Naive thymus-derived CD4-positive, alpha-beta T cell (primary cell): ENCODE measurements around the gene DDR1. TPM values are rescaled to one million over a fixed set of nuclear protein-coding genes. Genes with fewer than 3 reads are reported as not detected.
"Not testable (repeated sequence)": the region's sequence is repeated elsewhere in the genome, so short reads cannot be mapped to it uniquely, and the experiment has no call there.

Source experiments
- ATAC-seq: fragments of 150-1000 bp; cut with Tn5 transposase; 2 replicates; pipeline ENCODE4 v1.10.0; 2021; ENCODE audit warnings: mild to moderate bottlenecking, moderate library complexity
- CTCF ChIA-PET: fragments of 350-600 bp; sonication (Branson Sonifier 250); formaldehyde crosslinking; loops from one replicate; lab custom pipeline; 2021; ENCODE audit warnings: antibody characterized with exemption; lab: Charles Lee
- POLR2A ChIA-PET: fragments of 350-600 bp; sonication (Branson Sonifier 250); formaldehyde crosslinking; loops from one replicate; lab custom pipeline; 2021; ENCODE audit warnings: antibody characterized with exemption, inconsistent platforms; lab: Charles Lee
- DNase-seq, 9 donors: peaks; one replicate each; pipeline versions ENCODE4 v3.0.0 to v3.0.0-alpha.2; 2020 to 2022; ENCODE audit warnings: mixed read lengths in 1 of 9
- H3K27ac ChIP-seq: one replicate; pipeline ENCODE4 v1.7.0; 2013; ENCODE audit warnings: mild to moderate bottlenecking, low read depth, low read length, moderate library complexity
- H3K27me3 ChIP-seq, 2 donors: one replicate each; pipeline ENCODE4 v1.7.0; 2013; ENCODE audit warnings: low read length in 2 of 2, mild to moderate bottlenecking in 2 of 2, moderate library complexity in 2 of 2; ENCODE audit not compliant: control insufficient read depth in 2 of 2, insufficient read depth in 2 of 2
- H3K36me3 ChIP-seq, 3 experiments: 1 replicate in 2 of 3; 2 replicates in 1 of 3; pipeline ENCODE4 v1.7.0; 2013; ENCODE audit warnings: low read length in 3 of 3, mild to moderate bottlenecking in 3 of 3, moderate library complexity in 1 of 3; ENCODE audit not compliant: insufficient read depth in 3 of 3, control insufficient read depth in 2 of 3
- H3K4me1 ChIP-seq, 2 donors: one replicate each; pipeline ENCODE4 v1.7.0; 2013; ENCODE audit warnings: low read length in 2 of 2, mild to moderate bottlenecking in 2 of 2, moderate library complexity in 1 of 2; ENCODE audit not compliant: control insufficient read depth in 2 of 2, insufficient read depth in 2 of 2
- H3K4me3 ChIP-seq: 2 replicates; pipeline ENCODE4 v1.7.0; 2013; ENCODE audit warnings: mild to moderate bottlenecking, low read length
- H3K9me3 ChIP-seq, 3 experiments: 1 replicate in 2 of 3; 2 replicates in 1 of 3; pipeline ENCODE4 v1.7.0; 2013; ENCODE audit warnings: low read length in 3 of 3; ENCODE audit not compliant: control insufficient read depth in 2 of 3
- H3K27ac Mint-ChIP-seq, 9 donors: one replicate each; pipeline ENCODE4 v1.8.0; 2020 to 2022; ENCODE audit warnings: mixed read lengths in 9 of 9, mild to moderate bottlenecking in 8 of 9, moderate library complexity in 5 of 9, inconsistent platforms in 2 of 9
- H3K27me3 Mint-ChIP-seq, 5 donors: one replicate each; pipeline ENCODE4 v1.8.0; 2021 to 2022; ENCODE audit warnings: mixed read lengths in 5 of 5, mild to moderate bottlenecking in 1 of 5
- H3K36me3 Mint-ChIP-seq, 5 donors: one replicate each; pipeline ENCODE4 v1.8.0; 2020 to 2022; ENCODE audit warnings: mixed read lengths in 5 of 5, mild to moderate bottlenecking in 3 of 5, inconsistent platforms in 1 of 5
- H3K4me1 Mint-ChIP-seq, 7 donors: one replicate each; pipeline ENCODE4 v1.8.0; 2020 to 2022; ENCODE audit warnings: mixed read lengths in 7 of 7, mild to moderate bottlenecking in 3 of 7, inconsistent platforms in 1 of 7
- H3K4me3 Mint-ChIP-seq, 10 donors: one replicate each; pipeline ENCODE4 v1.8.0; 2020 to 2022; ENCODE audit warnings: mild to moderate bottlenecking in 10 of 10, mixed read lengths in 10 of 10, moderate library complexity in 6 of 10, inconsistent platforms in 2 of 10
- H3K9me3 Mint-ChIP-seq, 11 donors: one replicate each; pipeline ENCODE4 v1.8.0; 2020 to 2022; ENCODE audit warnings: mixed read lengths in 11 of 11, mild to moderate bottlenecking in 4 of 11, inconsistent platforms in 1 of 11, moderate library complexity in 1 of 11
- intact Hi-C, 2 donors: fragments of 100-400 bp; cut with micrococcal nuclease; formaldehyde crosslinking; loops; one replicate each; pipeline ENCODE4 v1.15.1; 2023
- polyA plus RNA-seq, 2 donors: library from polyadenylated mRNA; unstranded; fragments of 300-500 nt; fragmentation: Illumina TruSeq; gene quantifications; one replicate each; pipeline ENCODE4 v1.2.3, GENCODE V29; 2021
- total RNA-seq, 6 experiments: library from RNA in 5 of 6; stranded (reverse) in 5 of 6; gene quantifications; 1 replicate in 5 of 6; 2 replicates in 1 of 6; pipeline ENCODE4 v1.2.3 and lab custom pipeline; 2021 to 2026

Gene DDR1
- total and polyA plus RNA-seq, 7 experiments from 2014 or later, result 1.8 to 23.8 (median 17.3) TPM

DNA sequence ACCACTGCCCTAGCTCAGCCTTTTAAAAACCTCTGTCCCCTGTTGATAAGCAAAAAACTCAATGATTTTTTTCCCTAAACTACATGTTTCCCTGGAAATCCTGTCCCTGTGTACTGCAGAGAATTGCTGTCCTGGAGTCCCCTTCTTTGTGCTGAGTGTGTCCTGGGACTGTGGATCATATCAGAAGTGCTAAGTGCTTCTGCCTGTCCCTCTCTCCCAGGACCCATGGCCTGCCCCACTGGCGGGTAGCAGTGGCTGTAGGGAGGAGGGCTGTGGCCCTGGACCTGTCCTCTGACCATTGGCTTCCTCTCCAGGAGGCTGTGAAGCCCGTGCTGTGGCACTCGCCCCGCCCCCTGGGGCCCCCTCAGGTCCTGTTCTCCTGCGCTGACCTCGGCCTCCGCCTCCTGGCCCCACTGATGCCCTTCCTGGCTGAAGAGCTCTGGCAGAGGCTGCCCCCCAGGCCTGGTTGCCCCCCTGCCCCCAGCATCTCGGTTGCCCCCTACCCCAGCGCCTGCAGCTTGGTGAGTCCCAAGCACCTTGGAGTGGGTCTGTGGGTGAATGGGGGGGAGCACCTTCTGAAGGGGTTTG lies 39.8 kb downstream of the DDR1 start:
- H3K4me1 Mint-ChIP-seq, ATAC-seq, intact Hi-C loops, H3K27ac Mint-ChIP-seq, DNase-seq, H3K27me3 Mint-ChIP-seq, CTCF ChIA-PET, H3K27ac ChIP-seq, H3K4me3 Mint-ChIP-seq, H3K9me3 ChIP-seq, H3K4me3 ChIP-seq, H3K27me3 ChIP-seq, H3K4me1 ChIP-seq, POLR2A ChIA-PET: not testable (repeated sequence)
- peaks cover 0 to 74% (median 5%) of the 10 kb centered on the region in 3 experiments for H3K36me3 ChIP-seq
- peaks cover 0 to 13% (median 3%) of the 10 kb centered on the region in 11 donors for H3K9me3 Mint-ChIP-seq
- peaks cover 4 to 40% (median 21%) of the 10 kb centered on the region in 5 donors for H3K36me3 Mint-ChIP-seq

DNA sequence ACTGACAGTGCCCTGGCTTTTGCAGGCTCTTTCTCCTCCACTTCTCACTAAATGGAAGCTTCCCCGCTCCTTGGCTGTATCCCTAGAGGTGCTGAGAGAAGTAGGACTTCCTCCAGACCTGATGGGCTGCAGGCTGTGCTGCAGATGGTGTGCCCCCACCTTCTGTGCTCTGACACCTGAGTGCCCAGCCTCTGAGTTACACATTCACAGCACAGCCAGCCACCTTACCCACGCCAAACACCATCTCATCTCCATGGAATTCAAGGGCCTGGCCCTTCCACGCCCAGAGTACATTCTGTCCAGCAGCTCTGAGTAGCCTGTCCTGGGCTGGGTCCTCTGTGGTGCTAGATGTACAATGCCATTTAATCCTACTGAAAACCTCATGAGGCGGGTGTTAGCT lies 42.3 kb downstream of the DDR1 start:
- Mint-ChIP-seq H3K9me3 (peaks cover 0 to 13% (median 4%) of the 10 kb centered on the region in 11 donors), H3K27ac (no peak overlapping the region), H3K36me3 (peaks cover 4 to 28% (median 21%) of the 10 kb centered on the region in 5 donors), H3K4me1 (no peaks in the 10 kb centered on the region), H3K27me3 (no peaks in the 10 kb centered on the region), H3K4me3 (no peak overlapping the region)
- intact Hi-C loops, result no loop called here
- no peaks in the 10 kb centered on the region for H3K4me1 ChIP-seq
- H3K4me3 ChIP-seq, result no peak overlapping the region
- ChIA-PET CTCF (no interaction called here), POLR2A (no interaction called here)
- peaks cover 0 to 51% (median 0%) of the 10 kb centered on the region in 3 experiments for H3K36me3 ChIP-seq
- no peak overlapping the region for H3K27ac ChIP-seq
- ATAC-seq (no peak), DNase-seq (no peak)
- peaks cover 0 to 7% (median 0%) of the 10 kb centered on the region in 3 experiments for H3K9me3 ChIP-seq
- H3K27me3 ChIP-seq, result no peaks in the 10 kb centered on the region

DNA sequence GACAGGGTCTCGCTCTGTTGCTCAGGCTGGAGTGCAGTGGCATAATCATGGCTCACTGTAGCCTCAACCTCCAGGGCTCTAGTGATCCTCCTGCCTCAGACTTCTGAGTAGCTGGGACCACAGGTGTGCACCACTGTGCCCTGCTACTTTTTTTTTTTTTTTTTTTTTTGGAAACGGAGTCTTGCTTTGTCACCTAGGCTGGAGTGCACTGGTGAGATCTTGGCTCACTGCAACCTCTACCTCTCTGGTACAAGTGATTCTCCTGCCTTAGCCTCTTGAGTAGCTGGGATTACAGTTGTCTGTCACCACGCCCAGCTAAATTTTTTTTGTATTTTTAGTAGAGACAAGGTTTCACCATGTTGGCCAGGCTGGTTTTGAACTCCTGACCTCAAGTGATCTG lies 42.8 kb downstream of the DDR1 start:
- H3K4me3 ChIP-seq, intact Hi-C loops: not testable (repeated sequence)
- CTCF ChIA-PET, result interaction anchor here (0.7 kb wide), 1 partner anchor 152 kb away, joined by 3 read pairs; no protein-coding TSS in a partner anchor

DNA sequence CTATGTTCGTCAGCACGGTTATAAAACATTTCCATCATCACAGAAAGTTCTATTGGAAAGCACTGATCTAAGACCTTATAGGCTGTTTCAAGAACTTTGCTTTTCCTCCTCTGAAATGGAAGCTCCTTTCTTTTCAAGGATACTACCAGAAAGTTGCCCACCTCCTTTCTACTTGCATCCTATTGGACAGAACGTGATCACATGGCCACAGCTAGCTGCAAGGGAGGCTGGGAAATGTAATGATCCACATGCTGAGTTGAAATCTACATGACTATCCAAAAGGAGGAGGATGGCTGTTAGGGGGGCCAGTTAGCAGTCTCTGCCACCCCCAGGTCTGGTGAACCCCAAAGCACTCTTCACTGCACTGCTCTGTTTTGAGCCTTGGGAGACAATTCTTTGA lies 44.4 kb downstream of the DDR1 start:
- Mint-ChIP-seq H3K36me3 (peaks cover 4 to 21% (median 17%) of the 10 kb centered on the region in 5 donors), H3K9me3 (peaks cover 0 to 13% (median 4%) of the 10 kb centered on the region in 11 donors), H3K27ac (peak overlapping the region in 1 of 9 donors; percentile 67), H3K4me1 (no peaks in the 10 kb centered on the region), H3K27me3 (peaks cover 0 to 2% (median 0%) of the 10 kb centered on the region in 5 donors), H3K4me3 (no peak overlapping the region)
- DNase-seq, result no peak
- ChIA-PET CTCF (interaction anchor here (0.6 kb wide), 1 partner anchor 870 kb away, joined by 3 read pairs; no protein-coding TSS in a partner anchor), POLR2A (interaction anchor here (0.9 kb wide), 1 partner anchor 98 kb away, joined by 3 read pairs; no protein-coding TSS in a partner anchor)
- H3K4me3 ChIP-seq, result no peak overlapping the region
- no peaks in the 10 kb centered on the region for H3K27me3 ChIP-seq
- no peaks in the 10 kb centered on the region for H3K4me1 ChIP-seq
- peaks cover 0 to 7% (median 0%) of the 10 kb centered on the region in 3 experiments for H3K9me3 ChIP-seq
- peaks cover 0 to 30% (median 0%) of the 10 kb centered on the region in 3 experiments for H3K36me3 ChIP-seq
- no peak overlapping the region for H3K27ac ChIP-seq
- intact Hi-C loops, result no loop called here
- no peak for ATAC-seq

More for the DNA sequence above, 42.8 kb downstream of the DDR1 start:
- H3K27me3 ChIP-seq, POLR2A ChIA-PET, ATAC-seq, DNase-seq, H3K27me3 Mint-ChIP-seq, H3K4me1 Mint-ChIP-seq, H3K9me3 ChIP-seq, H3K4me1 ChIP-seq, H3K27ac Mint-ChIP-seq, H3K27ac ChIP-seq, H3K4me3 Mint-ChIP-seq: not testable (repeated sequence)
- H3K9me3 Mint-ChIP-seq, result peaks cover 0 to 13% (median 4%) of the 10 kb centered on the region in 11 donors
- peaks cover 4 to 28% (median 21%) of the 10 kb centered on the region in 5 donors for H3K36me3 Mint-ChIP-seq
- H3K36me3 ChIP-seq, result peaks cover 0 to 46% (median 0%) of the 10 kb centered on the region in 3 experiments

DNA sequence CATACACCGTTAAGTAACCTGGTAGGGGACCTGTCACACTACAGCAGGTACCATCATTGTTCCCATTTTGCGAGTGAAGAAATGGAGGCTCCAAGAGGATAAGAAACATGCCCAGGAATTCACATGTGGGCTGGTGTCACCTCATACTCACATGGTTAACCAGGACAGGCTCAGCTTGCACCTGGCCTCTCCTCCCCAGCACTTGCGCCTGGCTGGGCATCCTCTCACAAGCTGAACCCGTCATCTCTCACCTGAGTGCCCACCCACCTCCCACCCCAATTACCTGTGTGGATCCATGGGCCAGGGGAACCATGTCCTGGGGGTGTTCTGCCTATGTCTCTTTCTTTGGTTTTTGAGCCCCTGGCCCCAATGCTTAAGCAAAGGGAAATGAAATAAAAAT lies 46.2 kb downstream of the DDR1 start:
- Mint-ChIP-seq H3K27me3 (peaks cover 0 to 8% (median 0%) of the 10 kb centered on the region in 5 donors), H3K4me3 (no peak overlapping the region), H3K9me3 (peaks cover 0 to 13% (median 4%) of the 10 kb centered on the region in 11 donors), H3K27ac (peak overlapping the region in 1 of 9 donors; percentile 85), H3K4me1 (peaks cover 0 to 7% (median 0%) of the 10 kb centered on the region in 7 donors), H3K36me3 (peaks cover 4 to 21% (median 17%) of the 10 kb centered on the region in 5 donors)
- Histone ChIP-seq H3K27me3 (no peaks in the 10 kb centered on the region), H3K4me1 (no peaks in the 10 kb centered on the region), H3K4me3 (no peak overlapping the region), H3K27ac (no peak overlapping the region), H3K9me3 (peaks cover 0 to 7% (median 0%) of the 10 kb centered on the region in 3 experiments), H3K36me3 (peaks cover 0 to 14% (median 0%) of the 10 kb centered on the region in 3 experiments)
- CTCF ChIA-PET, result interaction anchor here (0.6 kb wide), 1 partner anchor 60 kb away, joined by 3 read pairs; no protein-coding TSS in a partner anchor
- POLR2A ChIA-PET, result interaction anchor here (1.0 kb wide), 1 partner anchor 9 kb away, joined by 3 read pairs; no protein-coding TSS in a partner anchor
- DNase-seq (no peak), ATAC-seq (no peak)
- intact Hi-C loops, result no loop called here

DNA sequence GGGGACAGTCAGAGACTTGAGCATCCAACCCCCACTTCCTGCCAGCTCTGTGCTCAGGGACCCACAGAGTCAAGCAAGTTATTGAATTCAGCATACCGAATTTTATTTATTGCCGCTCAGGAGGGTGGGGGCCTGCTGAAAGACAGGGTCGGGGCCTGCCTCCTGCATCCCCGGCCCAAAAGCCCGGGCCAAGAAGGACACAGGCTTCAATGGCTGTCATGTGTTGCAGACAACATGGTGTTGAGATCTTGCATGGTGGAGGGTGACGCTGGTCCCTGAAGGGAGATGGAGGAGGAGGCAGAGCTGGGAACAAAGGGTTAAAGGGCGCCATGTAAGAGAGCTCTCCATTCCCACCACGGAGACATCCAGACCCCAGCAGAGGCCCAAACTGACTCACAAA lies 47.0 kb downstream of the DDR1 start:
- Mint-ChIP-seq H3K9me3 (peaks cover 0 to 13% (median 4%) of the 10 kb centered on the region in 11 donors), H3K36me3 (peaks cover 4 to 19% (median 15%) of the 10 kb centered on the region in 5 donors), H3K4me3 (no peak overlapping the region), H3K4me1 (peaks cover 0 to 7% (median 3%) of the 10 kb centered on the region in 7 donors), H3K27me3 (peaks cover 0 to 10% (median 0%) of the 10 kb centered on the region in 5 donors), H3K27ac (no peak overlapping the region)
- intact Hi-C loops, result no loop called here
- Histone ChIP-seq H3K27me3 (no peaks in the 10 kb centered on the region), H3K4me1 (no peaks in the 10 kb centered on the region), H3K36me3 (peaks cover 0 to 6% (median 0%) of the 10 kb centered on the region in 3 experiments), H3K27ac (no peak overlapping the region), H3K4me3 (no peak overlapping the region), H3K9me3 (peaks cover 0 to 7% (median 0%) of the 10 kb centered on the region in 3 experiments)
- no peak for DNase-seq
- no peak for ATAC-seq
- CTCF ChIA-PET, result no interaction called here
- POLR2A ChIA-PET, result no interaction called here
